Activated T-helper 17 cell treated with anti-CD3 and anti-CD28 coated beads, Interleukin-2, amount 50 U/mL, for 72 hours (primary cell): ENCODE results near the gene PPEF1. TPM values are rescaled to one million over a fixed set of nuclear protein-coding genes. Genes with fewer than 3 reads are reported as not detected.

Source experiments
- ATAC-seq: fragments of 150-1000 bp; cut with Tn5 transposase; replicated peaks from 2 replicates; pipeline ENCODE4 v1.10.0; 2021; ENCODE audit warnings: mild to moderate bottlenecking, moderate library complexity
- H3K27ac Mint-ChIP-seq: one replicate; pipeline ENCODE4 v1.8.0; 2022; ENCODE audit warnings: mixed read lengths
- H3K27me3 Mint-ChIP-seq: one replicate; pipeline ENCODE4 v1.8.0; 2022; ENCODE audit warnings: mixed read lengths
- H3K36me3 Mint-ChIP-seq: one replicate; pipeline ENCODE4 v1.8.0; 2022; ENCODE audit warnings: low read depth, mild to moderate bottlenecking, mixed read lengths
- H3K4me1 Mint-ChIP-seq: one replicate; pipeline ENCODE4 v1.8.0; 2022; ENCODE audit warnings: mixed read lengths
- H3K4me3 Mint-ChIP-seq: one replicate; pipeline ENCODE4 v1.8.0; 2022; ENCODE audit warnings: mild to moderate bottlenecking, mixed read lengths
- H3K9me3 Mint-ChIP-seq: one replicate; pipeline ENCODE4 v1.8.0; 2022; ENCODE audit warnings: mixed read lengths
- total RNA-seq, 2 donors: library from RNA; stranded (reverse); gene quantifications; one replicate each; pipeline ENCODE4 v1.2.3, GENCODE V29; 2022

The PPEF1 gene
- total RNA-seq, 2 donors from 2014 or later = 0.13 TPM; not detected in 1

GRCh38 chrX:18873836-18874235 is 166.4 kb downstream of the PPEF1 start:
- H3K36me3 Mint-ChIP-seq = no peaks in the 10 kb centered on the region
- H3K4me1 Mint-ChIP-seq = no peaks in the 10 kb centered on the region
- H3K4me3 Mint-ChIP-seq = peak overlapping the region; percentile 45
- no peak for ATAC-seq
- no peak overlapping the region for H3K27ac Mint-ChIP-seq
- peaks cover 9% of the 10 kb centered on the region for H3K27me3 Mint-ChIP-seq
- no peaks in the 10 kb centered on the region for H3K9me3 Mint-ChIP-seq

- no peak overlapping the region for H3K27ac Mint-ChIP-seq
- H3K4me1 Mint-ChIP-seq = no peaks in the 10 kb centered on the region
- ATAC-seq = no peak
- no peaks in the 10 kb centered on the region for H3K36me3 Mint-ChIP-seq
- no peaks in the 10 kb centered on the region for H3K9me3 Mint-ChIP-seq
- H3K27me3 Mint-ChIP-seq = peaks cover 9% of the 10 kb centered on the region
- H3K4me3 Mint-ChIP-seq = no peak overlapping the region
These were observed 167.3 kb downstream of the PPEF1 start for GRCh38 chrX:18874560-18875255.

GRCh38 chrX:18875256-18875878 is 167.9 kb downstream of the PPEF1 start:
- Mint-ChIP-seq H3K4me3 (no peak overlapping the region), H3K27me3 (peaks cover 9% of the 10 kb centered on the region), H3K36me3 (no peaks in the 10 kb centered on the region), H3K4me1 (no peaks in the 10 kb centered on the region), H3K9me3 (no peaks in the 10 kb centered on the region), H3K27ac (no peak overlapping the region)
- ATAC-seq = no peak

GRCh38 chrX:18877469-18877868 is 170.0 kb downstream of the PPEF1 start:
- Mint-ChIP-seq H3K36me3 (no peaks in the 10 kb centered on the region), H3K4me3 (no peak overlapping the region), H3K4me1 (no peaks in the 10 kb centered on the region), H3K27me3 (peaks cover 9% of the 10 kb centered on the region), H3K9me3 (no peaks in the 10 kb centered on the region), H3K27ac (no peak overlapping the region)
- ATAC-seq = no peak

Other genes starting within 250 kb of the PPEF1 start
- gene RS1, start 35.5 kb upstream of the PPEF1 start, total RNA-seq = not detected